NCI-H226 (cell line): Measurements from ENCODE around the gene SNRPA1.

Experiments used
- DNase-seq: peaks from one replicate; pipeline ENCODE4 v3.0.0-alpha.2; 2015

Gene SNRPA1

DNA sequence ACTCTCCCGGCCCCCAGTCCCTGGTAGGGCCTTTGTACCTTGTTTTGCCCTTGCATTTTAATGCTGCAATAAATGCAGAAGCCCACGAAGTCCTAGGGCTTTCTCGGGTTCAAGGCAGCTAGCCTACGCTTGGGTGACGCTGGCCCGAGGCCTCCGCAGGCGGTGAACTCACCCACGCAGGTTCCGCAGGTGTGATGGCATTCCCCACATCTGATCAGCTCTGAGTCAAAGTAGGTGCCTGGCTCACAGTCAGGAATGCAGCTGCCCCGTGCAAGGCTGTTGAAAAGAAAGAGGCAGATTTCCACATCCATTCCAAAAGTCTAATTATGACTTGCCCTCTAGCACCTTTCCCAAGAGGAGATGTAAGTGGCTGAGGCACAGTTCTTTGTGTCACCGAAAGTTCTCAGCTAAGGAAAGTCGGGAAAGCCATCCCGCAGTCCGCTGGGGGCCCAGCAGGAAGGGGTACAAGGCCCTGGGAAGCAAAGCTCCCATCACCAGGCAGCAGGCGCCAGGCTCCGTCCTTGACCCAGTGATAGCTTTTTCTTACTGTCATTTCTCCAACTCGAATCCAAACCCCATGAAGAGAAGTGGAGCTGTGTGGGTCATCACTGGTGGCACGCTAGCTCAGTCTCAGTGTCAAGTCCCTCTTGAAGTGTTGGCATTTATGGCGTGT, 23.2 kb upstream of the SNRPA1 start:
- DNase-seq = no peak

DNA sequence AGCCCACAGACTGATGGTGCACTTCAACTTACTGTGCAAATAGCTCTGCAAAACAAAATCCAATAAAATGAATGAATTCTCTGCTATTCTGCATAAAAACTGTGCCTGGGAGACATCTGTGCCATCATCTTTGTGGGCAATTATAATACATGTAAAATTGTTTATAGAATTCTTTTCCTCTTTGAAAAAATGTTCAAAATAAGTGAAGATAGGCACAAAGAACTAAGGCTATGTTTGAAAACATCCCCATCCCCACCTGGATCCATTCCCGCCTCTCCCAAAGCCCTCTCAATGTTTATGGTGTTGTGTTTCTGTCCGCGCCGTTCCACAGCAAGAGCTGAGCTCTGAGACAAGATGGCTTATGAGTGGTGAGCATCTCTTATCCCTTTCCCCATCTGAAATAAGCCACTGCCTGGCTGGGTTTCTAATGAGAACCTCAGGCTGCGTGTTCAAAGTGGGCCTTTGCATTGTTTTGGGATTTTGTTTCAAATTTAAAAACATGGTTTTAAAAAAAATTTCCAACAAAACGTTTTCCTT, 22.4 kb upstream of the SNRPA1 start:
- no peak for DNase-seq

DNA sequence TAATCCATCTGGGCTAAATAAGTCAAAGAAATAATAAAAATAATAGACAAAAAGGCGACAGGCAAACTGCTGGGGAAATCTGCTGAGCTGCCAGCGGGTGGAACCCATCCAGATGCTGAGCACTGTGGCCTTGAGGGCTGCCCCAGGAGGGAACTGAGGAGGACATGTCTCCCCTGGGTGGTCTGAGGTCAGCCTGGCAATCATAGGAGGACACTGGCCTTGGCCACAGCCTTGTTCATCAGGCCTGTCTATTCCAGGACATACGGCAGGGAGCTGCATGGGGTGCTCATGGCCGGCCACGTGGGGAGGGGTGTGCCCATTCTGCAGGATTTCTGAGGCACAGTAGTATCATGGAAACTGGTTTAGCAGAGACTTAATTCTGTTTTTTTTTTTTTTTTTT, 21.5 kb upstream of the SNRPA1 start:
- no peak for DNase-seq

DNA sequence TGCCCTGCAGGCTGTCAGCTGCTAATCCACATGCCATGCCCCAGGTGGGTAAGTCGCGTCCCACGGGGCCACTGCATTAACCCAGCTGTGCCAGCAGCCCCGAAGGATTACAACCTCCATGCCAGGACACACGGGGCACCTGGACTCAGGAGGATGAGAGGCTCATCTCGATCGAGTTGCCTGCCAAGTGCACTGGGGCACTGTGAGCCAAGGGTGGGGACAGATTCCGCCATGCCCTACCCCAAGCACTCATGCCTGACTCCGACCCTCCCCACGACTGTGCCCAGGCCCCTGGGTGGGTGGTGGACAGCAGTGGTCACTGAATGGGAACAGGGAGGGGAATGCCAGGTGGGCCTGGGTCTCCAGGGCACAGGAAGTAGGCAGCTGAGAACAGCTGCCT, 20.7 kb upstream of the SNRPA1 start:
- no peak for DNase-seq

DNA sequence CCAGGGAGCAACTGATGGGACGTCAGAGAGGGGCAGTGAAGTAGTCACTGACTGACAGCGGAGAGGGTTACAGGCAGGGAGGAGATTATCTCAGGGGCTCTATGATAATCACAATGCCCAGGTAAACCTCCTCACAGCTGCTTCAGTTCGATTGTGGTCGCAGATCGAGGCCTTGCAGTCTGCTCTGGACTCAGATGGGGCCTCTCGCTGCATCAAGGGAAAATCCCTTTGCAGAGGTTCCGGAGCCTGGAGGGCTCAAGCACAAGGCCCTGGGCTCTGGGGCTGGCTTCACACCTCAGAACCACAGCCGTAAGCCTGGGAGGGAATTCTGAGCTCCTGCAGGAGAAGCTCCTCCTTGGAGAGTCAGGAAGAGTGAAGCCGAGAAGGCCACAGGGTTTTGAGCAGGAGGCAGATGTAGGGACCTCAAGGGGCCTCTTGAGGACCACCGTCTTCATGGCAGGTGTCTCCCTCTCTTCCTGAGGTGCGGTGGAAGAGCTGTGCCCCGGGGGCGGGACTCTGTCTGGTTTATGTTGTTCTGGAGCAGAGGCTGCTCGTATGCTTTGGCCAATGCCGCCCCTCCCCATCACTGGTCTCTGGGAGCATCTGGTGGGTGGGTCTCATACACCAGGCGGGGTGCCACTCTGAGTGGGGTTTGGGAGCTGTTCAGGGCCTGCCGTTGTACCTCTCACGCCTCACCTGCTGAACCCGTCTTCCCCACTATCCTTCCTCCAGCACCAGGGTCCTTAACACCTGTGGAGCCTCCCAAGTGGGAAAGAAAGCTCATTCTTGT, 19.5 kb upstream of the SNRPA1 start:
- DNase-seq = no peak

DNA sequence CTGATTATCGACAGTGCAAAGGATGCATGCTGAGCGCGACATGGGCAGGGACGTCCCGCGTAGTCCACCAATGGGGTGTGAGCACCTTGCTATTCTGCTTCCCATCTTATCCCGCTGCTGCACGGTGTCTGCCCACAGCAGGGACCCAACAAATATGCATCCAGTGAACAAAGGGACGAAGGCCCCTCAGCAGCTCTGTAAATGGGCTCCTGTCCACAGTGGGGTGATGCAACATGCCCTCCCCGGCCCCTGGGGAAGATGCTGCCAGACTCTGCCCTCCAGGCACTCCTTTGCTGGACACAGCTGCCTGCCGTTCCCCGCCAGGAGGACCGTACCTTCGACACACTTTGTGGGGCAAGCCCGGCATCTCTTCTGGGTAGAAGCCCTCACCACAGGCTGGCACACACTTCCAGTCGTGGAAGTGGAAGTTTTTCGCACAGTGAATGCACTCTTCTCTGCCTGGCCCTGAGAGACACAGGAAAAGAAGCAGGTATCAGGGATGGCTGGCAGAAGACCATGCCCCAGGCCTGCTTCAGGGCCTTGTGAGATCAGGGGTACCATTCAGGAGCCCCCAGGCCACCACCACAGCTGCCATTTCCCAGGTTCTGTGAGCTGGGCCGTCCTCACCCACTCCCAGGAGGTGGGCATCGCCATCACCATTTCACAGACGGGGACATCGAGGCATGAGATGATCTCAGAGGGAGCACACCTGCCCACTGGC, 18.2 kb upstream of the SNRPA1 start:
- no peak for DNase-seq

DNA sequence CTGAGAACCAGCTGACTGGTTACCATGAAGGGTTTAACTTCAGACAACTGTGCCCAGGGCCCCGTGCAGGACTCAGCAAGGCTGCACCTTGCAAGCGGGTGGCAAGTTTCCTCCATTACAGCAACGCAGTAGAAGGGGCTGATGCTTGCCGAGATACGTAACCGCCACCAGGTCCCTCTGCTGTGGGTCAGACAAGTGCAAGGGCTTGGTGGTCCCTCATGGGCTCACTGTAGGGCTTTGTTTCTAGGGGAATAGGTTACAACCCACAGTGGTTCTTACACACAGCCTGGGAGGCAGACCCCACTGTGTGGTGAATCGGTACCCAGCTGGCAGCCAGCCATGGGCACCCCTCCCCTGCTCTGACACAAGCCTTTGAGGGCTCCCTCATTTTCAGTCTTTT, 15.5 kb upstream of the SNRPA1 start:
- DNase-seq = no peak

DNA sequence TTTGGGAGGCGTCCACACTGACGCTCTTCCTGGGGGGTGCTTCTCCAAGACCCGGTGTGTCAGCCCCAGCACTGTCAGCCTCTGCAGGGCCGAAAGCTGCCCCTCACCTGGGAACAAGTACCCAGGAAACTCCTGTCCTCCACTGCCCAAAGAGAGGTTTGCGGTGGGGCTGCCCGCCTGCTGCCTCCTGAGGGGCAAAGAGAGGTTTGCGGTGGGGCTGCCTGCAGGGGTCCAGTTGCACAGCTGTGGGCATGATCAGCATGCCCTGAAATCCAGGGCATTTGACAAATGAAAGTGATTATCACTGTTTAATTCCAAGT, 15.1 kb upstream of the SNRPA1 start:
- DNase-seq = no peak

DNA sequence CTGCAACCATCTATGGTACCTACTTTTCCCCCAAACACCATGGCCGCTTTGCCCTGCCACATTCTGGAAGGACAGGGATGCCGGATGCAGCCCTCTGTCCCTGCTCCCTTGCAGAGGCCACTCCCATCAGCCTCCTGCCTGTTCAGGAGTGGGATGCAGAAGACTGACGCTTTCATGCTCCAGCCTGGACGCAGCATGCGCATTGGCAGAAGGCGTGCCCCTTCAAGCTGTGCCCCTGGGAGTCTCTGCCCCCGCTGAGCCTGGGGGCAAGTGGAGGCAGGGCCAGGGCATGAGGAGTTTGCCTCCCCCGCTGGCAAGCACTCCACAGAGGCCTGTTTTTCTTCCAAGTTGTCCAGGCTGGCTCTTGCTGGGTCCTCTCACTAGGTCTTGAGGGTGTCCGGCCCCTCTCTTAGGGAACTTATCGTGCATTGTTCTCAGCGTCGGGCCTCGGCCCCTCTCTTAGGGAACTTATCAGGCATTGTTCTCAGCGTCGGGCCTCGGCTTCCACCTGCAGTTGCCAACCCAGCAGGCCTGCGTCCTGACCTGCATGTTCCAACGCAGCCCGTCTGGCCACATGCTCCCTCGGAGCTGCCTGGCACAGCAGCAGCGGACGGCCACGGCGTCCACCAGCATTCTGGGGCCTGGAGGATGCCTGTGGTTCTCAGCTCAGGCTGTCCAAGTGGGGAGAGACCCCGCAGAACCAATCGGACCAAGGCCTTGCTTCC, 14.6 kb upstream of the SNRPA1 start:
- no peak for DNase-seq

DNA sequence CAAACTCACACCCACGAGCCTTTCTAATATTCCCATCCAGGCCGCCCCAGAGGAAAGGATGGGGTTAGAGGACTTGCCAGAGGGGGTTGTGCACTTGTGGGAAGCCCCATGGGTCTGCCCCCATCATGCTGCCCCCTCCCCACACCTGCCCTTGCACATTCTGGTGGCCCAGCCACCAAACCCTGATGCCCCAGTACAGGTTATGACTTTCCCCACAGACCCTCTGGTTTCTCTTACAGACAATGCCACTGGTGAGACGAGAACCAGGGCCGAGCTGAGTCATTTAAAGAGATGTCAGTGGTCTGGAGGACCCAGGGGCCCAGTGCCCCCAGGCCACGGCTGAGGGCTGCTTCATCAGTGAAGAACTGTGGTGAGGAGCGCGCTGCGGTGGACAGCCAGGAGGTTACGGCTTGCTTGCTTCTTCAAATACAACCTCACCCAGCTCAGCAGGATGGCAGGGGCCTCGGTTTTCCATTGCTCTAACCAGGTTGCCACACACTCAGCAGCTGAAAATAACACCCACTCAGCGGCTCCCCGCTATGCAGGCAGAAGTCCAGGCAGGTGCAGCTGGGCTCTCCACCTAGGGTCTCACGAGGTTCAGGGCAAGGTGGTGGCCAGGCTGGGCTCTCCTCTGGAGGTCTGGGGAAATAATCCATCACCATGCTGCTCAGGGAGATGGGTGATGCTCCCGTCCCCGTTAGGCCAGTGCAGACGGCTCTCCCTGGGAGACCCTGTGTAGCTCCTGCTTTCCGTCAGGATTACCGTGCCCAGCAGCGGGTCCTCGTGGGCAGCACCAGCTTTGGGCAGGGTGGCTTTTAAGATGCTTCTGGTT, 13.8 kb upstream of the SNRPA1 start:
- DNase-seq = no peak

DNA sequence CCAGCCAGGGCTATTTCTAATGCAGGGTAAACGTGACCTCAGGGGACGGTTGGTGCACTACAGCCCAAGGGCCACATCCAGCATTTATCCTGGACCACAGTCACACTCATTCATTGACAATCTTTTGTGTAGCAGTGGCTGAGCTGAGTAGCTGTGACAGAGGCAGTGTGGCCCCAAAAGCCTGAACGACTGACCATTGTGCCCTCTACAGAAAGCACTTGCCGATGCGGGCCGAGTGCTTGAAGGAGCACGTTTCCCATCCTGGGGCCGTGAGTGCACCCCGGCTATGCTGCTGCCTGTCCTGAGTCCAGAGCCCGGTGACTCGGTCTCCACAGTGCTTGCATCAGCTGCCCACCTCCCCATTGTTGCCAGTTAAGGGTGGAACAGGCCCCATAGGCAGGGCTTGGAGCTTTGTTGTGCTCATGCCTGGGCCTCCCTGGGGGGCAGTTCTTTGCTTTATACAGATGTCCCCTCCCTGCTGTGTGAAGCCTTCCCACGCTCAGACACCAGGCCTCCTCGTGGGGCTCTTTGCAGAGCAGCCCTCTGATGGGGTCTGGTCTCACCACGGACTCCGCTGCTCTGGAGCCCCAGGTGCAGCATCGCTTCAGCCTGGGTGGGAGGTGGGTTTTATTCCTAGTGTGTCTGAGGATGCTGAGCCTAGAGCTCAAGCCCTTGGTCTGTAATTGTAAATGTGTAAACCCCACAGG, 13.0 kb upstream of the SNRPA1 start:
- DNase-seq = no peak

DNA sequence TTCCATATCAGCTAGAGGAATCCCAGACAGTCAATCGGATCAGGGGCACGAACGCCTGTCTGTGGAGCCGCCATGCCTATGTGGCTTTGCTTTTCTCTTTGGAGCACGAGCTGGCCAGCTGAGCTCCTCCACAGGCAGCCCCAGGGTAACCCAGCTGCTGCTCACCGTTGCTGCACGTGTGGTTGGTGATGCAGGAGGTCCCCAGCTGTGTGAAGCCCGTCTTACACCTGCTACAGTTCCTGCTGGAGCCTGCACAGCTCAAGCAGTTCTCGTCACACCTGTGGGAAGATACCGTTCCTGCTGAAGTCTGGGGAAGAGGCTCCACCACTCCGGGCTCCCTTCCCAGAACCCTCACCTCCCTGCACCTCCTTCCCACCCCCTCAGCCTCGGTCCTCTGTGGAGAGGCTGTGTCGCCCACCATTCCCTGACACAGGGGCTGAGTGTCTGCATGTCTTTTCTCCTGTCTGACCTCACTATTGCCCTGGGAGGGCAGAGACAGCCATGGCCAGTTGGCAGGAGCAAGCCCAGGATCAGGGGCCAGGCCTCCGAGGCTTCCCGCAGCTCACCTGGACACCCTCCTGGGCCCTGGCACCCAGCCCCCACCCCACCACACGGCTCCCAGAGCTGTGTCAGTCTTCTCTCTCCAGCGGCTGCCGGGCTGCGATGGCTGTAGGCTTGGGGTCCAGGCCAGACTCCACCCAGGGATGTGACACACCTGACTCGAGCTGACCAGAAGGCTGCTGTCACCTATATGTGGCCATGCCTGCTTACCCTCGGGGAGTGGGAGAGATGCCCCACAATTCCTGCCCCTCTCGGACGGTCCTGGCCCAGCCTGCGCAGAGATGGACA, 12.2 kb upstream of the SNRPA1 start:
- no peak for DNase-seq

DNA sequence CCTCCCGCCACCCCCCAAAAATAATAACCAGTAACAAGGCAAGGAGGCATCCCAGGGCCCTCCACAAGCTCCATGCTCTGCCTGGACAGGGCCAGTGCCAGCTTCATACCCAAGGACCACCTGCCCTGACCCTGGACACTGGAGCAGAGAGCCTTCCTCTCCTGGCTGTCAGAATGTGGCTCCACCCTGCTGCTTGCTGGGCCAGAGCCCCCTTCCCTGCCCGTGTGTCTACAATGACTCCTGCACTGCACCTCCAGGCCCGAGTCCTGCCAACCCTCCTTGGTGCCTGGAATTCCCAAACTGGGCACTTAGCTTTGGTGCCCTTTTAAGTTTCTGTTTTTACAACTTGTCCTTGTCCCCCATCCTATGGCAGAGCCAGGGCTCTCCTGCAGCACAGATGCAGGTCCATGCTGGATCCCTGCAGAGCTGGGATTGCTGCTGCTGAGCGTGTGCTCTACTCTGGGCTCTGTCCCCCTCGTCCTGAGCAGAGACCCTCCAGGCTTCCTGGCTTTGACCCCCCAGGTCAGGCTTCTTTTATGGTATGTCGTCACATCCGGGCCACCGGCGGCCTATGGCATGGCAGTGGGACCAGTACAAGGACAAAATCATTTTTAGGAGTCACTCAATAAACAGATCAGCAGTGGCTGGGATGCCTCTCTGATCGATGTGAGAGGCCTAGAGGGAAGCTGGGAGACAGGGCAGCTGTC, 11.4 kb upstream of the SNRPA1 start:
- DNase-seq = no peak

DNA sequence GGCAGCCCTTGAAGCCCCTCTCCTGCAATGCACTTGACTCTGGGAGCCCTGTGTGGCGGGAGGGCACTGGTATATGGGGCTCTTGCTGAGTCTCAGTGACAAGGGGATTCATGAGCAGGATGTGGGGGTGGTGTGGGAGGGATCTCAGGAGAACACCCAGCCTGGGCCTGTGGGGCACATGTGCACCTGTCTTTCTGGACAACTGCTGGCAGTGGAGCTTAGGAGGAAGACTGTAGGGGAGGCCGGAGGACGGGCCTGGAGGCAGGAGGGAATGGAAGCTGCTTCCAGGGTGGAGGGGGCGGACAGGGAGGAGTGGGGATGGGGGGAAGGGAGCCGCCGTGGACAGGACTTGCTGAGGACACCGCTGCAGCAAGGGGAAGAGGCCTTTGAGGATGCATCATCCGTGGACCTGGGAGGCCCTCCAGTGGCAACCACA, 10.8 kb upstream of the SNRPA1 start:
- DNase-seq = no peak

DNA sequence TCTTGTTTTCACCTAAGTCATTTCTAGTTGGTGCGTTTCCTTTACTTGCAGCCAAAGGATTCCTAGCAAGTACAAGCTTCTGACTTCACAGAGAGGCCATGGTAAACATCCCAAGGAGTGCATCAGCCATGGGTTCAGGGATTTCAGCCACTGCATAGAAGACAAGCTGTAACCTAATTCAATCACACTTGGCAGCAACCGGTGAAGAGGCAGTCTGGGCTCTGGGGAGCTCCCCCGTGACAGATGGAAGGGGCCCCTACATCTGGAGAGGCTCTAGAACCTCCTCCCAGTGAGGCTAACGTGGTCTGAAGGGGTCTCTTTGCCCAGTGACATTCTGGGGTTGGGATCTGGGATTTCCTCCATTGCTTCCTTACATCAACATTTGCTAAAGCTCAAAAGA, 8.4 kb upstream of the SNRPA1 start:
- no peak for DNase-seq

DNA sequence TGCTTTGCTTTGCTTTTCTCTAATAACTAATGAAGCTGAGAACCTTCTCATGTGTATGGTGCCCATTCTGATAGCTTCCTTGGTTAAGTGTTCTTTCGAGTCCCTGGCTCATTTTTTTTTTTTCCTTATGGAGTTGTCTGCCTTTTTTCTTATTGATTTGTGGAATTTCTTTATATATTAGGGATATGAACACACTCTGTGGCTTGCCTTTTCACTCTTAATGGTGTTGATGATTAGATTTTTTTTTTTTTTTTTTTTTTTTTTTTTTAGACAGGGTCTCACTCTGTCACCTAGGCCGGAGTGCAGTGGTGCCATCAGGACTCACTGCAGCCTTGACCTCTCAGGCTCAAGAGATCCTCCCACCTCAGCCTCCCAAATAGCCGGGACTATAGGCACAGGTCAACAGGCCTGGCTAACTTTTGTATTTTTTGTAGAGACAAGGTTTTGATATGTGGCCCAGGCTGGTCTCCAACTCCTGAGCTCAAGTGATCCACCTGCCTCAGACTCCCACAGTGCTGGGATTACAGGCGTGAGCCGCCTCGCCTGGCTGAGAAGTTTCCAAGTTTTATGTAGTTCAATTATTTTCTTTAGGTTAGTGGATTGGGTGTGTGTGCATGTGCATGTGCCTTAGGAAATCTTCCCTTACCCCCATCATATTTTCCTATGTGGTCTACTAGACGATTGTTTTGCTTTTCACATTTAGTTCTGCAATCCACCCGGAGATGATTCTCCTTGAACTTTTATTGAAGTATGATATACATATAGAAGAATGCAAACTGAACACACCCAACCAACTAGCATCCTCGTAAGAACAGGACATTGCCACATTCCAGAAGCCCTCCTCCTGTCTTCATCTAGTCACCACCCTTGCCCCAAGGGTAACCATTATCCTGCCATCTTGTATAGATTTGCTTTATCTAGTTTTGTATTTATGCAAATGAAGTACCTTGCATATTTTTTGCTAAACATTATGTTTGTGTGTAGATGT, 1.7 kb upstream of the SNRPA1 start:
- DNase-seq = peak; percentile 33

DNA sequence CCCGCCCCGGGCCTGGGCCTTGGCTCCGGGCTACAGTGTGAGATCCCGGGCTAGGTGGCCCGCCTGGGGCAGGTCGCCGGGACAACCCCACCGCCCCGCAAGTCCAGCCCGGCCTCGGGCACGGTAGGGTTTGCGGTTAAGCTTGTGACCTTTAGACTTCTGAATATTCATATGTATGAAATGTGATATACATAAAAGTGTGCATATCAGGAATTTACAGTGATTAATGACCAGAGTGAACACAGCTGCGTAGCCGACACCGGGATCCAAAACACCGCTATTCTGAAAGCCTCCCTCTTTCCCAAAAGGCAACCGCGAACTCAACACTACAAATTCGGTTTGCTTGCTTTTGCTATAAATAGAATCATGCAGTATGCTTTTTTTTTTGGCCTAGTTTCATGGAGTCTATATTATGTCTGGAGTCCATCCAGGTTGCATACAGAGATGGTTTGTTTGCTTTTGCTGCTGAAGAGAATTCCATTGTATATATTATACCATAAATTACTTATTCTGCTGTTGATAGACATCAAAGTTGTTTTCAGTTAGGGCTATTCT, 636 bp upstream of the SNRPA1 start:
- no peak for DNase-seq

DNA sequence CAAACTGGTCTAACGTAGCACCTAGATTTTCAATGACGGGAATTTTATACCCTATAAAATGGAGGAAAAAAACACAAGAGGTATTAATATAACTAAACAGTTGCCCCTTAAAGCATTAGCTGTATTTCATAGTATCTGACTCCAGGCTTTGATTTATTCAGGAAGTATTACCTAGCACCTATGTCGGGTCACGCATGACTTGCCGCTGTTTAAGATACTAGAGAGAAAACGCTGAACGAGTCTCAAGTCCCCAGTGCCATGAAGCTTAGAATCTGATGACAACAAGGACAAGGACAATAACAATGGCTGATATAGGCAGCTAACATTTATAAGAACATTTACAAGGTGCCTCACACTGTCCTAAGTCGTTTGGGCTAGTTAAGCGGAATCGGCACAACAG, 1.9 kb downstream of the SNRPA1 start:
- DNase-seq = no peak
